RWPE1 (cell line): Measurements from ENCODE around the gene ABCB11.

Experiments used
- CTCF ChIA-PET: fragments of 350-600 bp; sonication (Branson Sonifier 250); formaldehyde crosslinking; extraction: SDS; loops from one replicate; lab custom pipeline; 2021; lab: Yijun Ruan, JAX
- POLR2A ChIA-PET: fragments of 400-600 bp; formaldehyde crosslinking; extraction: SDS; loops from one replicate; lab custom pipeline; 2020; ENCODE audit warnings: antibody characterized with exemption; ENCODE audit not compliant: low non-redundant PET; lab: Yijun Ruan, JAX
- DNase-seq: peaks from one replicate; pipeline ENCODE4 v3.0.0; 2012; ENCODE audit warnings: low spot score
- H3K27ac ChIP-seq: fragments of 450-650 bp; 2 replicates; pipeline ENCODE4 v1.5.1; 2017
- TF ChIP-seq, protein P1 (sequence below): fragments of 450-650 bp; conservative IDR thresholded peaks from 2 replicates; pipeline ENCODE4 v1.5.1; 2017; ENCODE audit warnings: low read depth, mild to moderate bottlenecking

Gene ABCB11

DNA sequence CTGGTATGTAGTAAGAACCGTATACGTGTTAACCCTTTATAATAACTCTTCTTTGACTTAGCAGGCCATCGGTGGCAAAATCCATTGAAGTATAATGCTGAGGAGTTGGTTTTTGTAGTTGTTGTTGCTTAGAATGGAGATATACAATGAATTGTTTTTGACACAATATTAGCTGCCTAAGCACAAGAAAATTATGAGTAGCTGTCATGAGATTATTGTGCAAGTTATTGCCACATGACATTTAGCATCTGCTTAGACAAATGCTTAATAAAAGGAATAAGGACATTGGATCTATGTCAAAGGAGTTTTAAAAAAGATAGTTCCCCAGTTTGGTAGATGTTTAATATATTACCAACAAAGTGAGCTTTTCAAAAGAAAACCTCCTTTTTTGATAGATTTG lies 59.9 kb downstream of the ABCB11 start:
- POLR2A ChIA-PET, result no interaction called here
- no peak overlapping the region for H3K27ac ChIP-seq
- no peak for DNase-seq
- CTCF ChIA-PET, result no interaction called here
- TF ChIP-seq, protein P1, sequence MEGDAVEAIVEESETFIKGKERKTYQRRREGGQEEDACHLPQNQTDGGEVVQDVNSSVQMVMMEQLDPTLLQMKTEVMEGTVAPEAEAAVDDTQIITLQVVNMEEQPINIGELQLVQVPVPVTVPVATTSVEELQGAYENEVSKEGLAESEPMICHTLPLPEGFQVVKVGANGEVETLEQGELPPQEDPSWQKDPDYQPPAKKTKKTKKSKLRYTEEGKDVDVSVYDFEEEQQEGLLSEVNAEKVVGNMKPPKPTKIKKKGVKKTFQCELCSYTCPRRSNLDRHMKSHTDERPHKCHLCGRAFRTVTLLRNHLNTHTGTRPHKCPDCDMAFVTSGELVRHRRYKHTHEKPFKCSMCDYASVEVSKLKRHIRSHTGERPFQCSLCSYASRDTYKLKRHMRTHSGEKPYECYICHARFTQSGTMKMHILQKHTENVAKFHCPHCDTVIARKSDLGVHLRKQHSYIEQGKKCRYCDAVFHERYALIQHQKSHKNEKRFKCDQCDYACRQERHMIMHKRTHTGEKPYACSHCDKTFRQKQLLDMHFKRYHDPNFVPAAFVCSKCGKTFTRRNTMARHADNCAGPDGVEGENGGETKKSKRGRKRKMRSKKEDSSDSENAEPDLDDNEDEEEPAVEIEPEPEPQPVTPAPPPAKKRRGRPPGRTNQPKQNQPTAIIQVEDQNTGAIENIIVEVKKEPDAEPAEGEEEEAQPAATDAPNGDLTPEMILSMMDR, result no peak

DNA sequence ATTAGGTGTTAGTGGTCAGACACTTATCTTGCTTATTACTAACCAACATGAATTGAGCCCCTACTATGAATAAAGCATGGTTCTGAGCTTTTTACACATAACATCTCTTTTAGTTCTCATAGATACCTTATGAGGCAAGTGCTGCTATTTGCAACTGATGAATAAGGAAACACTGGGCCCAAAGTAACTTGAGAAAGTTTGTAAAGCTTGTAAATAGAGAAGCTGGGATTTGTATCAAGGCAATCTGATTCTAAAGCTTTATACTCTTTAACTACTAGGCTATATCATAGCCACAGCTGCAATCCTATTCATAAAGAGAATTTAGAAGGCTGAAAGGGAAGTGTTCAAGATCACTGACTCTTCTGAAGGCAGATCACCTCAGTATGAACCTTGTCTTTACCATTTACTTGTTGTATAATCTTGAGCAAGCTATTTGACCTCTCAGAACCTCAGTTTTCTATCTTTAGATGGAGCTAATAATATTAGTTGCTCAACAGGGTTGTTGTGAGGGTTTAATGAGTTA lies 60.4 kb downstream of the ABCB11 start:
- no peak overlapping the region for H3K27ac ChIP-seq
- ChIA-PET POLR2A (no interaction called here), CTCF (no interaction called here)
- TF ChIP-seq, protein P1, result no peak
- no peak for DNase-seq

DNA sequence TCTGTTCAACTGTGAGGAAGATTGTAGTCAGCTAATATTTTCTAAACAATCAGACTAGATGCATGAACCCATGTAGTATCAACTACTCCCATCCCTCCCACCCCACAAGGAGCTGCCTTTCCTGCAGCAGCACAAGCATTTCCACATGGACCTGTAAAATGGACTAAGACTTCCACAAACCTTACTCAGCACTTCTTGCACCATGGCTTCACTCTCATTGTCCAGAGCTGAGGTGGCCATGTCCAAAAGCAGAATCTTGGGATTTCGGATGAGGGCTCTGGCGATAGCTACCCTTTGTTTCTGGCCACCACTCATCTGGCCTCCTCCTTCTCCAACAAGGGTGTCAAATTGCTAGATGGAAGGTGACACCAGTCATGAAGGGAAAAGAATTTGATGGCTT lies 61.3 kb downstream of the ABCB11 start:
- TF ChIP-seq, protein P1, result no peak
- CTCF ChIA-PET, result interaction anchor here (0.5 to 1.0 kb wide), 3 partner anchors 10 to 172 kb away, joined by 3 to 4 read pairs (median 3); no protein-coding TSS in a partner anchor
- H3K27ac ChIP-seq, result no peak overlapping the region
- POLR2A ChIA-PET, result no interaction called here
- DNase-seq, result no peak

DNA sequence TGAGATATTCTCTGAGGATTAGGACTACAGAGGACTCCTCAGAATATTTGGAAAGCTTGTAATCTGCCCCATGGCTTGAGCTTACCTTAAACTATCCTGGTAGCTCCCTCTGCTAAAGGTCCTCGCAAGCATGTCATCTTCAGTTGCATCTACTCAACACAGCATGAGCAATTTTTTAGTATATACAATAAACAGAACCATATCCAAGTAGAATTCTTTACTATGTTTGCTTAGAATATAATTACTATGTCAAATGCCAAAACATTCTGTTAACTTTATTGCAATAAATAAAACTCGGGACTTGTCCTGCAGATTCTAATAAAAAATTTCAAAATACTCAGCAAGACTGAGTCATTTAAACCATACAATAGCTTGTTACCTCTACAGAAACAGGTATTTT lies 62.8 kb downstream of the ABCB11 start:
- H3K27ac ChIP-seq, result no peak overlapping the region
- POLR2A ChIA-PET, result no interaction called here
- no peak for DNase-seq
- TF ChIP-seq, protein P1, result no peak
- CTCF ChIA-PET, result interaction anchor here (0.6 to 1.5 kb wide), 4 partner anchors 126 to 1209 kb away, joined by 3 to 8 read pairs (median 4); no protein-coding TSS in a partner anchor

DNA sequence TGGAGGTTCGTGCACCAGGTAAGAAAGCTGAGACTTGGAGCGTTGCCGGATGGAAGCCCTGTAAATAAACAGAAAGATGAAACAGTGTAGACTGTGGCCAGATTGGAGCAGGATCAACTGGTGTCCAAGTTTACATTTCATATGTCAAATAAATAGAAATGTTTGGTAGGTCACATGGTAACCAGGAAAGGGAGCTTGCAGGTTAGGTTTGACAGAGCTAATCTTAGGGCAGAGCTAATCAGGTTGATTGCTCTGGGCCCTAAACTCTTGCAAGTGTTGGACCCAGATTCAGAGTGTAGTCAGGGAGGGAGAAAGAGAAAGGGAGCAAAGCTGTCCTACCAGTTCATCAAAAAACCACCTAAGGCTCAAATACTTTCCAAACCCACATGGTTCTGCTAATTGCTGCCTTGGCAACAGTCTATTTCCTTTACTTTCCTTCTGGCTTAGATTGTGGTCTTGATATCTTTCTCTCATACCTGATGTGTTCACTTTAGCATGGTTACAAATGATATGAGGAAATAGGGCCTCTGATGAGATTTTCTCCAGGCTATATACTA lies 66.8 kb downstream of the ABCB11 start:
- TF ChIP-seq, protein P1, result no peak
- H3K27ac ChIP-seq, result no peak overlapping the region
- ChIA-PET CTCF (interaction anchor here (1.0 kb wide), 1 partner anchor 8 kb away, joined by 3 read pairs; no protein-coding TSS in a partner anchor), POLR2A (no interaction called here)
- DNase-seq, result no peak

DNA sequence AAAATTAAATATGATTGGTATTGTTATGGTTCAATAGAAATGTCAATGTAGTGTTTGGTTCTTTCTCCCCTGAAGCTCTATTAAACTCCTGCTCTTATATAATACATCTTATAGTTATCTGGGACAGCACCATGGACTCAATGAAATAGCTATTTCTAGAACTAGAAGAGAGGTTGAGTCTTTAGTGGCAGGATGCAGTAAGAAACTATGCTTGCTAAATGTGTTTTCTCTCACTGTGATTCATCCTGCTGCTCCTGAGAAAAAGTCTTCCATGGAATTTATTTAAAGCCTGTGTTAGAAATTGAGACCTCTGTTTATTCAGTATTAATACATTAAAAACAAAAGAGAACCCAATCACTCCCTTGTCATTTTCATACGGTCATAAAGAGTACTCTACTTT lies 68.5 kb downstream of the ABCB11 start:
- CTCF ChIA-PET, result interaction anchor here (0.6 kb wide), 1 partner anchor 1412 kb away, joined by 6 read pairs; no protein-coding TSS in a partner anchor
- DNase-seq, result no peak
- TF ChIP-seq, protein P1, result no peak
- POLR2A ChIA-PET, result no interaction called here
- H3K27ac ChIP-seq, result no peak overlapping the region
